MM.1S (cell line): ENCODE results near the gene ATF7.
A peak's percentile ranks its signal among the peaks of the same experiment; 100 is the strongest.

Source experiments
- DNase-seq: peaks from one replicate; pipeline ENCODE4 v3.0.0-alpha.2; 2015
- H2AFZ ChIP-seq: fragments of 300-600 bp; sonication (generic); 2 replicates; pipeline ENCODE4 v1.6.0; 2016; ENCODE audit warnings: antibody characterized with exemption, low read length
- H3F3A ChIP-seq: fragments of 300-600 bp; sonication (generic); 2 replicates; pipeline ENCODE4 v1.6.1; 2016; ENCODE audit warnings: mild to moderate bottlenecking, antibody characterized with exemption, low read length, moderate library complexity, mixed read lengths; ENCODE audit not compliant: insufficient read depth
- H3K27ac ChIP-seq: fragments of 300-600 bp; sonication (generic); 2 replicates; pipeline ENCODE4 v1.5.1; 2016; ENCODE audit warnings: mild to moderate bottlenecking, low read length
- H3K27me3 ChIP-seq: fragments of 300-600 bp; sonication (generic); replicated peaks from 2 replicates; pipeline ENCODE4 v1.6.0; 2016; ENCODE audit warnings: low read length; ENCODE audit not compliant: insufficient read depth
- H3K36me3 ChIP-seq: fragments of 300-600 bp; sonication (generic); replicated peaks from 2 replicates; pipeline ENCODE4 v1.6.1; 2016; ENCODE audit warnings: mild to moderate bottlenecking, low read length, mixed read lengths; ENCODE audit not compliant: insufficient read depth
- H3K4me1 ChIP-seq: fragments of 300-600 bp; sonication (generic); 2 replicates; pipeline ENCODE4 v1.6.1; 2016; ENCODE audit warnings: low read length, mixed read lengths
- H3K4me2 ChIP-seq: fragments of 300-600 bp; sonication (generic); 2 replicates; pipeline ENCODE4 v1.6.0; 2016; ENCODE audit warnings: low read depth, low read length
- H3K4me3 ChIP-seq: fragments of 300-600 bp; sonication (generic); 2 replicates; pipeline ENCODE4 v1.5.1; 2016; ENCODE audit warnings: low read length, mixed read lengths
- H3K79me2 ChIP-seq: fragments of 300-600 bp; sonication (generic); 2 replicates; pipeline ENCODE4 v1.6.1; 2016; ENCODE audit warnings: mixed run types, low read length, mixed read lengths
- H3K9ac ChIP-seq: fragments of 300-600 bp; sonication (generic); 2 replicates; pipeline ENCODE4 v1.6.1; 2016; ENCODE audit warnings: low read length, mixed read lengths
- H3K9me2 ChIP-seq: fragments of 300-600 bp; sonication (generic); replicated peaks from 2 replicates; pipeline ENCODE4 v1.6.1; 2016; ENCODE audit warnings: mild to moderate bottlenecking, low read length, mixed read lengths; ENCODE audit not compliant: insufficient read depth
- H3K9me3 ChIP-seq: fragments of 300-600 bp; sonication (generic); replicated peaks from 2 replicates; pipeline ENCODE4 v1.6.1; 2016; ENCODE audit warnings: mild to moderate bottlenecking, low read length, mixed read lengths; ENCODE audit not compliant: insufficient read depth
- H4K20me1 ChIP-seq: fragments of 300-600 bp; sonication (generic); 2 replicates; pipeline ENCODE4 v1.6.1; 2016; ENCODE audit warnings: mild to moderate bottlenecking, low read length, moderate library complexity, mixed read lengths; ENCODE audit not compliant: insufficient read depth
- EZH2 ChIP-seq: fragments of 300-600 bp; sonication (generic); optimal IDR thresholded peaks from 2 replicates; pipeline ENCODE3; 2017; ENCODE audit warnings: low read depth, mild to moderate bottlenecking, antibody characterized with exemption, low read length, mixed read lengths
- EZH2phosphoT487 ChIP-seq: fragments of 300-600 bp; sonication (generic); IDR thresholded peaks from 2 replicates; pipeline ENCODE4 v1.6.1; 2018; ENCODE audit warnings: antibody characterized with exemption, low read length
- TF ChIP-seq, protein P1 (sequence below): fragments of 300-600 bp; sonication (generic); IDR thresholded peaks from 2 replicates; pipeline ENCODE4 v1.5.1; 2016; ENCODE audit warnings: antibody characterized with exemption, low read length, mixed read lengths

The ATF7 gene

DNA sequence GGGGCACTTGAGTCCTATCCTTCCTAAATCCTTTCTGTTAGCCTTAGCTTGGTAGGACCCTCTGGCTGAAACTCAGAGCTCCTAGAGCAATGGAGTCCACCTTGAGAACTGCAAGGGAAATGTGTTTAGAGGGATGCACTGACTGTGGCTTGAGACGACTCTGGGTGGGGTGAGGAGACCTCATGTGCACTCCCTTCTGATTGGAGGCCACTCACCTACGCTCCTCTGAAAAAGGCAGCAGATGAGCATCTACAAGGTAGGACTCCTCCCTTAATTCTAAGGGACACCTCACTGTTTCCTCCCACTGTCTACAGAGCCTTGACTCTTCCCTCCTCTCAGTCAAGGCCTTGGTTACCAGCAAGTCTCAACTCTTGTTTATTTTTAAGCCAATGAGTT, 127.9 kb downstream of the ATF7 start:
- no peaks in the 10 kb centered on the region for H3K27me3 ChIP-seq
- H3K9me2 ChIP-seq, result no peaks in the 10 kb centered on the region
- peak overlapping the region; percentile 84; the same call in 1 of the 2 replicates for H3K4me3 ChIP-seq
- H3K27ac ChIP-seq, result no peak overlapping the region
- 0 out of 2 replicates have a peak overlapping the region, but pooled peaks have one; percentile 78 for H3K9ac ChIP-seq
- H3K4me2 ChIP-seq, result peak overlapping the region; percentile 82
- H2AFZ ChIP-seq, result no peak overlapping the region
- peaks cover 17% of the 10 kb centered on the region for H3F3A ChIP-seq
- TF ChIP-seq, protein P1, sequence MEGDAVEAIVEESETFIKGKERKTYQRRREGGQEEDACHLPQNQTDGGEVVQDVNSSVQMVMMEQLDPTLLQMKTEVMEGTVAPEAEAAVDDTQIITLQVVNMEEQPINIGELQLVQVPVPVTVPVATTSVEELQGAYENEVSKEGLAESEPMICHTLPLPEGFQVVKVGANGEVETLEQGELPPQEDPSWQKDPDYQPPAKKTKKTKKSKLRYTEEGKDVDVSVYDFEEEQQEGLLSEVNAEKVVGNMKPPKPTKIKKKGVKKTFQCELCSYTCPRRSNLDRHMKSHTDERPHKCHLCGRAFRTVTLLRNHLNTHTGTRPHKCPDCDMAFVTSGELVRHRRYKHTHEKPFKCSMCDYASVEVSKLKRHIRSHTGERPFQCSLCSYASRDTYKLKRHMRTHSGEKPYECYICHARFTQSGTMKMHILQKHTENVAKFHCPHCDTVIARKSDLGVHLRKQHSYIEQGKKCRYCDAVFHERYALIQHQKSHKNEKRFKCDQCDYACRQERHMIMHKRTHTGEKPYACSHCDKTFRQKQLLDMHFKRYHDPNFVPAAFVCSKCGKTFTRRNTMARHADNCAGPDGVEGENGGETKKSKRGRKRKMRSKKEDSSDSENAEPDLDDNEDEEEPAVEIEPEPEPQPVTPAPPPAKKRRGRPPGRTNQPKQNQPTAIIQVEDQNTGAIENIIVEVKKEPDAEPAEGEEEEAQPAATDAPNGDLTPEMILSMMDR, result no peak
- TF ChIP-seq EZH2phosphoT487, result no peak
- no peak for TF ChIP-seq EZH2
- H3K9me3 ChIP-seq, result no peaks in the 10 kb centered on the region
- no peaks in the 10 kb centered on the region for H4K20me1 ChIP-seq
- H3K36me3 ChIP-seq, result no peaks in the 10 kb centered on the region
- DNase-seq, result no peak
- H3K79me2 ChIP-seq, result peaks cover 48% of the 10 kb centered on the region
- H3K4me1 ChIP-seq, result peaks cover 25% of the 10 kb centered on the region

DNA sequence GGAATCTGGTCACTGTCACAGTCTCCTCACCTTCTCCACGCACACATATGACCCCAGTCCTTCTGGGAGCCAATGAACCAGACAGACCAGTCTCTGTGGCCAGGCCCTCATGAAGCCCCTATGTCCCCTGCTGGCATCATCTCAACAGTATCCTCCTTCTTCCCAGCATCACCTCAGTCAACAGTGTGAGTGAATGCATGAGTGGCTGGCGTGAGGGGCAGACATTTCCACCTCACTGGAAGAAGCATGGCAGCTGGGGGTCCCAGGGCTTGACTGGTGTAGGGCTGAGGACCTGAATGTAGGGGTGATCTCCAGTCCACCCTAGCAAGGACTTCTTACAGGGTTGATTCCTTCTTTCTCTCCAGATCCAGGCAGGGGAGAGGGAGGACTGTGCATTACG, 128.7 kb downstream of the ATF7 start:
- Histone ChIP-seq H3K27ac (no peak overlapping the region), H3K27me3 (no peaks in the 10 kb centered on the region), H3K9me2 (no peaks in the 10 kb centered on the region), H3K9ac (no peak overlapping the region), H3K36me3 (no peaks in the 10 kb centered on the region), H4K20me1 (no peaks in the 10 kb centered on the region), H3K4me1 (peaks cover 25% of the 10 kb centered on the region), H3K4me3 (no peak overlapping the region), H3K4me2 (no peak overlapping the region), H3F3A (peaks cover 18% of the 10 kb centered on the region), H2AFZ (no peak overlapping the region), H3K79me2 (peaks cover 40% of the 10 kb centered on the region), H3K9me3 (no peaks in the 10 kb centered on the region)
- TF ChIP-seq, protein P1, result no peak
- no peak for TF ChIP-seq EZH2phosphoT487
- no peak for TF ChIP-seq EZH2
- no peak for DNase-seq

DNA sequence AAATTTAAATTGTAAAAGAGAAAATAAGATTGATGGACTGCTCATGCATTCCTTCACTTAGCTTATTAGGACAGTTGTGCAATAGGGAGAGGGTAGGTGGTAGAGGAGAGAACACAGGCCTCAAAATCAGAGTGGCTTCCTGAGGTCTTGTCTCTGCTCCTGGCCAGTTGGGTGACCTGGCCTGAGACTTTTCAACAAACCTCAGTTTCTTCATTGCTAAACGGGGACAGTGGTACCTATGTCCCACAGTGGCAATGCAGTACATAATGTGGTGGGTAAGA, 129.5 kb downstream of the ATF7 start:
- H3K9ac ChIP-seq, result no peak overlapping the region
- no peak overlapping the region for H2AFZ ChIP-seq
- H3K27me3 ChIP-seq, result no peaks in the 10 kb centered on the region
- H3K4me3 ChIP-seq, result no peak overlapping the region
- no peaks in the 10 kb centered on the region for H4K20me1 ChIP-seq
- no peaks in the 10 kb centered on the region for H3K36me3 ChIP-seq
- peaks cover 19% of the 10 kb centered on the region for H3K4me1 ChIP-seq
- peaks cover 32% of the 10 kb centered on the region for H3K79me2 ChIP-seq
- TF ChIP-seq EZH2 (no peak), EZH2phosphoT487 (no peak)
- TF ChIP-seq, protein P1, result no peak
- H3K4me2 ChIP-seq, result no peak overlapping the region
- no peaks in the 10 kb centered on the region for H3K9me2 ChIP-seq
- no peak for DNase-seq
- no peaks in the 10 kb centered on the region for H3K9me3 ChIP-seq
- H3K27ac ChIP-seq, result no peak overlapping the region
- H3F3A ChIP-seq, result peaks cover 22% of the 10 kb centered on the region
